ENCODE measurements around the gene KCND1.

KCND1 gene

DNA sequence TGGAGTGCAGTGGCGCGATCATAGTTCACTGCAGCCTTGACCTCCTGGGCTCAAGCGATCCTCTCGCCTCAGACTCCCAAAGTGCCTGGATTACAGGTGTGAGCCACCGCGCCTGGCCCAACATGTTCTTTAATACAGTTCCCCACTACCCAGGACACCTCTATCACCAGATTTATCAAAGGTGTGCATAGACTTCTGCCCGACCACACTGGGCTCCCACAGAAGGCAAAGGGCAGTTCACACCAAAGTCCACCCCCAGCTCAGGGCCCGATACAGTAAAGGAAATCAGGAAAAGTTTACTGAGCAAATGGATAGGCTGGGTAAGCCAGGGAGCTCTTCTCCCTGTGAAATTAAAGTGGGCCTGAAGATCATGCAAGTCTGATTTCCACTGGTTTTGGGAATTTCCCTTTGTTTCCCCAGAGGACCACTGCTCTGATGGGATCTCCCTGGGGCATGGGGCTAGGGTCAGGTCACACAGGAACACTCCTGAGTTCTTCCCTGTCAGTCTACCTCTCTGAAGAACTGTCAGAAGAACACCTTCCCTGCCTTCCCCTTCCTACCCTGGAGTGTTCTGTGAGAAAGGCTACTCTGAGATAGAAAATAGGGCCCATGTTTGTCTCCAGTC is 35.1 kb downstream of the KCND1 start:
- Histone ChIP-seq H3K36me3 (ENCODE audit: insufficient read depth, insufficient read length, low read length) (peaks cover 63% of the 10 kb centered on the region), H3K27me3 (ENCODE audit: insufficient read depth, insufficient read length) (no peaks in the 10 kb centered on the region), H3K4me3 (ENCODE audit: insufficient read length, low read depth) (no peak overlapping the region), H3K4me1 (ENCODE audit: insufficient read depth, insufficient read length) (peaks cover 11% of the 10 kb centered on the region), H3K9me3 (ENCODE audit: insufficient read depth, low read length) (no peaks in the 10 kb centered on the region), H3K9ac (ENCODE audit: insufficient read length, low read depth) (peak overlapping the region; percentile 28)
- TF ChIP-seq SUZ12 (IDR thresholded peaks at IDR 0.05; ENCODE audit: extremely low read depth, insufficient read depth, insufficient read length) (no peak), ZNF274 (IDR thresholded peaks at IDR 0.05; ENCODE audit: low read depth, low read length) (no peak), YY1 (IDR thresholded peaks at IDR 0.05; ENCODE audit: insufficient read depth, insufficient read length) (no peak)
- DNase-seq (ENCODE audit: low read depth, low spot score): no peak

DNA sequence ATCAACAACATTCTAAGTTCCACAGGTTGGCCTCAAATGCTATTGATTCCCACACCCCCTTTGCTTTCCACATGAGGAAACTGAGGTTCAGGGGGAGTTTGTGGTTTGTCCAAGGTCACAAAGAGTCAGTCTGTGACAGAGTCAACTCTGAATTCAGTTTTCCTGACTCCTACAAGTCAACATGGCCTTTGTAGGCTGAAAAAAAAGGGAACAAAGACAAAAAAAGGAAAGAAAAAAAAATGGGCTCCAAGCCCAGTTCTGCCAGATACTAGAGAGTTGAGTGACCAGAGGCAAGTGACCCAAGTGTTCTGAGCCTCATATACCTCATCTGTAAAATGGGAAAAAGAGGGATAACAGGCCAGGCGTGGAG is 36.4 kb downstream of the KCND1 start:
- no peak overlapping the region for H3K9ac ChIP-seq (ENCODE audit: insufficient read length, low read depth)
- no peak for DNase-seq (ENCODE audit: low read depth, low spot score)
- H3K27me3 ChIP-seq (ENCODE audit: insufficient read depth, insufficient read length): no peaks in the 10 kb centered on the region
- no peak overlapping the region for H3K4me3 ChIP-seq (ENCODE audit: insufficient read length, low read depth)
- peaks cover 5% of the 10 kb centered on the region for H3K4me1 ChIP-seq (ENCODE audit: insufficient read depth, insufficient read length)
- H3K36me3 ChIP-seq (ENCODE audit: insufficient read depth, insufficient read length, low read length): peaks cover 58% of the 10 kb centered on the region
- TF ChIP-seq SUZ12 (IDR thresholded peaks at IDR 0.05; ENCODE audit: extremely low read depth, insufficient read depth, insufficient read length): no peak
- TF ChIP-seq ZNF274 (IDR thresholded peaks at IDR 0.05; ENCODE audit: low read depth, low read length): no peak
- H3K9me3 ChIP-seq (ENCODE audit: insufficient read depth, low read length): no peaks in the 10 kb centered on the region

DNA sequence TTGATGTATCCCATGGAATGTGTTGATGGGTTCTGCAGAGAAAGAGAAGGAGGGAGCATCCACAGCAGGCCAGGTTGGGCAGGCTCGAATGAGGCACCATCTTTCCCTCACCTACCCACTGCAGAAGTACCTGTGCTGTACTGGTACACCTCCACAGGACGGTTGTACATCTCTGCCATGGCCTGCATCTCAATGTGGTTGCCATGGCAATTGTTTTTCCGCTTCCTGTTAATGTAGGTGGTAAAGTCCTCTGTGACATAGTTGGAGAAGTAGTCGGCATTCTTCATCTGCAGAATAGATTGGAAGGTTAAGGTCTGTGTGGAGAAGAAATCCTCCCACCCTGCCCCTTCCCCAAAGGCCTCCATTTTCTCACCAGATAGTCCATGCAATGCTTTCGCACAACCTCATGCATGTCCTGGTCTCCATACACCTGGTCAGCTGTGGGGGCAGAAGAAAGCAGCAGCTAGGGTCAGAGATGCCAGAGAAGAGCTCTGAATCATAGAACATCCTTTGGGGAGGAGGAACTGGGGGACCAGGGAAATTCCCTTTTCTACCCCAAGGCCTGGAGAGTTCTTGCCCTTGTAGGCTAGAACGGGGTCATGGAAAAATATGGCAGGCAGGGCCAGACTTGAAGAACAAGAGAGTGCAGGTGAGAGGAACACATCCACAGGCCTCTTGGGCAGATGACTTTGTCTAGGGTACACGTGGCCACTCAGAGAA is 36.9 kb downstream of the KCND1 start:
- Histone ChIP-seq H3K27me3 (ENCODE audit: insufficient read depth, insufficient read length) (no peaks in the 10 kb centered on the region), H3K4me1 (ENCODE audit: insufficient read depth, insufficient read length) (peaks cover 5% of the 10 kb centered on the region), H3K36me3 (ENCODE audit: insufficient read depth, insufficient read length, low read length) (peaks cover 56% of the 10 kb centered on the region), H3K9me3 (ENCODE audit: insufficient read depth, low read length) (no peaks in the 10 kb centered on the region), H3K4me3 (ENCODE audit: insufficient read length, low read depth) (no peak overlapping the region), H3K9ac (ENCODE audit: insufficient read length, low read depth) (no peak overlapping the region)
- TF ChIP-seq ZNF274 (IDR thresholded peaks at IDR 0.05; ENCODE audit: low read depth, low read length) (no peak), YY1 (IDR thresholded peaks at IDR 0.05; ENCODE audit: insufficient read depth, insufficient read length) (no peak), SUZ12 (IDR thresholded peaks at IDR 0.05; ENCODE audit: extremely low read depth, insufficient read depth, insufficient read length) (no peak)
- no peak for DNase-seq (ENCODE audit: low read depth, low spot score)

DNA sequence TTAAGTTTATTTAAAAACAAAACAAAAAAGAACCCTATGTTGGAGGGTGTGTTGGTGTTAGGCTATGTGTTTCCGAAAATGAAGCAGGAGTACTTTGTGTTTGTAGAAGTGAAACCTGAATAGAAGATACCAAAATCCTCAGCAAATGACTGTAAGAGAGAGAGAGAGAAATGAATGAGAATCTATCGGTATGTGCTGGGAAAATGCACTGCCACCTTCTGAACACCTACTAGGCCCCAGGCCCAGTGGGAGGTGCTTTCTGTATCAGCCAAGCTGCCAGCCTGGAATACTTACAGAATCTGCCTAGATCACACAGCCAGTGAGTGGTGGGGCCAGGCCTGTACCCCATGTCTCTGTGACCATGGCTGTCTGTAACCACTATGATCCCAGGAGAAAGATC is 37.9 kb downstream of the KCND1 start:
- TF ChIP-seq SUZ12 (IDR thresholded peaks at IDR 0.05; ENCODE audit: extremely low read depth, insufficient read depth, insufficient read length) (no peak), YY1 (IDR thresholded peaks at IDR 0.05; ENCODE audit: insufficient read depth, insufficient read length) (no peak), ZNF274 (IDR thresholded peaks at IDR 0.05; ENCODE audit: low read depth, low read length) (no peak)
- no peak for DNase-seq (ENCODE audit: low read depth, low spot score)
- no peaks in the 10 kb centered on the region for H3K27me3 ChIP-seq (ENCODE audit: insufficient read depth, insufficient read length)
- no peak overlapping the region for H3K4me3 ChIP-seq (ENCODE audit: insufficient read length, low read depth)
- H3K9ac ChIP-seq (ENCODE audit: insufficient read length, low read depth): no peak overlapping the region
- H3K36me3 ChIP-seq (ENCODE audit: insufficient read depth, insufficient read length, low read length): peaks cover 47% of the 10 kb centered on the region
- H3K9me3 ChIP-seq (ENCODE audit: insufficient read depth, low read length): no peaks in the 10 kb centered on the region
- H3K4me1 ChIP-seq (ENCODE audit: insufficient read depth, insufficient read length): peaks cover 5% of the 10 kb centered on the region

DNA sequence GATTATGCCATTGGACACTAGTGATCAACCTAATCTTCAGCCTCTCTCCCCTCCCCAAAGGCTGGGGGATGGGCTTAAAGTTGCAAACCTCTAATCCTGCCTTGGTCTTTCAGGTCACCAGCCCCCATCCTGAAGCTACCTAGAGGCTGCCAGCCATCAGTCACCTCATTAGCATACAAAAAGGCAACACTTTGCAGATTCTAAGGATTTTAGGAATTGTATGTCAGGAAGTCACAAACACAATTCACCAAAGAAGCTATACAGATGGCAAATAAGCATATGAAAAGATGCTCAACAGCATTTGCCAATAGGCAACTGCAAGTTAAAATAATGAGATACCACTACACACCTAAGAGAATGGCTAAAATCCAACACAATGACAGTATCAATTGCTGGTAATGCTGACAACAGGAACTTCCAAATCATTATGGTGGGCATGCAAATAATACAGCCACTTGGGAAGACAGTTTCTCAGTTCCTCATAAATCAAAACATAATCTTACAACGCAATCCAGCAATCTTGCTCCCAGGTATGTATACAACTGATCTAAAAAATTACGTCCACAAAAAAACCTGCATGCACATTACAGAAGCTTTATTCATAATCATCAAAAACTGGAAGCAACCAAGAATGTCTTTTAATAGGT is 43.8 kb downstream of the KCND1 start:
- no peaks in the 10 kb centered on the region for H3K9me3 ChIP-seq (ENCODE audit: insufficient read depth, low read length)
- no peaks in the 10 kb centered on the region for H3K27me3 ChIP-seq (ENCODE audit: insufficient read depth, insufficient read length)
- H3K4me1 ChIP-seq (ENCODE audit: insufficient read depth, insufficient read length): no peaks in the 10 kb centered on the region
- DNase-seq (ENCODE audit: low read depth, low spot score): peak; percentile 90
- peak overlapping the region; percentile 24 for H3K9ac ChIP-seq (ENCODE audit: insufficient read length, low read depth)
- TF ChIP-seq YY1 (IDR thresholded peaks at IDR 0.05; ENCODE audit: insufficient read depth, insufficient read length): no peak
- no peak for TF ChIP-seq ZNF274 (IDR thresholded peaks at IDR 0.05; ENCODE audit: low read depth, low read length)
- no peak for TF ChIP-seq SUZ12 (IDR thresholded peaks at IDR 0.05; ENCODE audit: extremely low read depth, insufficient read depth, insufficient read length)
- H3K36me3 ChIP-seq (ENCODE audit: insufficient read depth, insufficient read length, low read length): peaks cover 50% of the 10 kb centered on the region
- H3K4me3 ChIP-seq (ENCODE audit: insufficient read length, low read depth): no peak overlapping the region

DNA sequence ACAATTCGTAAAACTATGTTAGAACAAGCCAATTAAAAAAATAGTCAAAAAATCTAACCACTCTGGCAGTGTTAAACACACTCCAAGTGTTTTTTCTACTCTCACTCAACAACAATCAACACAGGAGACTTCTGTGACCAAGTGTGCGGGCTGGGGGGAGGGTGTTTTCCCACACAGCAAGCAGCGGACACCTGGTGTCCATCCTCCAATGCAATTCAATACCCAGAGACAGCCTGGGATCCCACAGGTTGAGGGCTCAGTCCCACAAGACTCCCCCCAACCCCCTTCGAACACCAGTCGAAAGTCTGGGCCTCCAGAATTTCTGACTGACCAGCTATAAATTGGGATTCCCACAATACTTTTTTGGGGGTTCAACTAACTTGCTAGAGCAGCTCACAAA is 44.5 kb downstream of the KCND1 start:
- TF ChIP-seq YY1 (IDR thresholded peaks at IDR 0.05; ENCODE audit: insufficient read depth, insufficient read length) (no peak), SUZ12 (IDR thresholded peaks at IDR 0.05; ENCODE audit: extremely low read depth, insufficient read depth, insufficient read length) (no peak), ZNF274 (IDR thresholded peaks at IDR 0.05; ENCODE audit: low read depth, low read length) (no peak)
- Histone ChIP-seq H3K4me1 (ENCODE audit: insufficient read depth, insufficient read length) (no peaks in the 10 kb centered on the region), H3K36me3 (ENCODE audit: insufficient read depth, insufficient read length, low read length) (peaks cover 53% of the 10 kb centered on the region), H3K4me3 (ENCODE audit: insufficient read length, low read depth) (peak overlapping the region; percentile 4), H3K9ac (ENCODE audit: insufficient read length, low read depth) (peak overlapping the region; percentile 24), H3K9me3 (ENCODE audit: insufficient read depth, low read length) (no peaks in the 10 kb centered on the region), H3K27me3 (ENCODE audit: insufficient read depth, insufficient read length) (no peaks in the 10 kb centered on the region)
- DNase-seq (ENCODE audit: low read depth, low spot score): no peak

DNA sequence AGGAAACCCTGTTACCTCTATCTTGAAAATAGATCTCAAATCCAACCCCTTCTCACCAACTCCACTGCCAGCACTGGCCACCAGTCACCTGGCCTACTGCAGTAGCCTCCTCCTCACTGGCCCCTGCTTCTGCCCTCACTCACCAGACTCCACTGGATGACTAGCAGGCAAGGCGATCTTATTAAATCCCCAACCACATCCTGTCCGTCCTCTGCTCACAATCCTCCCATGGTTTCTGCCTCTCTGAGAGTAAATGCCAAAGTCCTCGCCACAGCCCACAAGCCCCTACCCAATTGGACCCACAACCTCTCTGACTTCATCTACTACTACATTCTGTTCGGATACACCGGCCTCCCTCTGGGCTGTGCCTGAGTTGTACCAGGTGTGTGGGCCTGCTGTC is 47.4 kb downstream of the KCND1 start:
- no peak for DNase-seq (ENCODE audit: low read depth, low spot score)
- H3K9me3 ChIP-seq (ENCODE audit: insufficient read depth, low read length): no peaks in the 10 kb centered on the region
- no peak overlapping the region for H3K4me3 ChIP-seq (ENCODE audit: insufficient read length, low read depth)
- H3K4me1 ChIP-seq (ENCODE audit: insufficient read depth, insufficient read length): peaks cover 5% of the 10 kb centered on the region
- TF ChIP-seq YY1 (IDR thresholded peaks at IDR 0.05; ENCODE audit: insufficient read depth, insufficient read length) (no peak), SUZ12 (IDR thresholded peaks at IDR 0.05; ENCODE audit: extremely low read depth, insufficient read depth, insufficient read length) (no peak), ZNF274 (IDR thresholded peaks at IDR 0.05; ENCODE audit: low read depth, low read length) (no peak)
- H3K36me3 ChIP-seq (ENCODE audit: insufficient read depth, insufficient read length, low read length): peaks cover 46% of the 10 kb centered on the region
- no peaks in the 10 kb centered on the region for H3K27me3 ChIP-seq (ENCODE audit: insufficient read depth, insufficient read length)
- H3K9ac ChIP-seq (ENCODE audit: insufficient read length, low read depth): no peak overlapping the region
